Lower lobe of right lung (tissue), 2 donors: ENCODE results near the gene SOX8. TPM values are rescaled to one million over a fixed set of nuclear protein-coding genes. Genes with fewer than 3 reads are reported as not detected.

Experiments
- ATAC-seq, 2 donors: fragments of 200-7000 bp; cut with Tn5 transposase; one replicate each; pipeline ENCODE4 v1.9.1; 2020 to 2022; ENCODE audit warnings: mild to moderate bottlenecking in 2 of 2, moderate library complexity in 2 of 2
- DNase-seq: peaks from one replicate; pipeline ENCODE4 v3.0.0-alpha.2; 2020
- H3K27ac ChIP-seq: fragments of 200-600 bp; one replicate; pipeline ENCODE4 v1.8.0; 2022
- H3K27me3 ChIP-seq: fragments of 200-600 bp; one replicate; pipeline ENCODE4 v1.8.0; 2022; ENCODE audit warnings: low read depth
- H3K36me3 ChIP-seq: fragments of 200-600 bp; one replicate; pipeline ENCODE4 v1.8.0; 2022; ENCODE audit warnings: mild to moderate bottlenecking
- H3K4me1 ChIP-seq: fragments of 200-600 bp; one replicate; pipeline ENCODE4 v1.8.0; 2022
- H3K4me3 ChIP-seq: fragments of 200-600 bp; one replicate; pipeline ENCODE4 v1.8.0; 2022; ENCODE audit warnings: mild to moderate bottlenecking
- H3K9me3 ChIP-seq: fragments of 200-600 bp; one replicate; pipeline ENCODE4 v1.8.0; 2022
- intact Hi-C: fragments of 100-400 bp; cut with DNase I; formaldehyde crosslinking; loops from one replicate; pipeline ENCODE4 v1.11.0; 2022
- total RNA-seq: library from RNA; stranded (reverse); fragmentation: NEBNext Ultra II Directional; extraction: Animal tissue kit (Norgen Biotek cat#: 25700); gene quantifications from one replicate; pipeline ENCODE4 v1.2.1, GENCODE V29; 2021
- TF ChIP-seq, protein P1 (sequence below): fragments of 200-600 bp; IDR thresholded peaks from one replicate; pipeline ENCODE4 v1.8.0; 2022; ENCODE audit warnings: antibody characterized with exemption, mild to moderate bottlenecking
- donor health status: DM: no; HTN: yes; CAD: no; lungs with severe emphysema.

Gene SOX8
- total RNA-seq, 1 donor from 2014 or later = 0.15 TPM

DNA sequence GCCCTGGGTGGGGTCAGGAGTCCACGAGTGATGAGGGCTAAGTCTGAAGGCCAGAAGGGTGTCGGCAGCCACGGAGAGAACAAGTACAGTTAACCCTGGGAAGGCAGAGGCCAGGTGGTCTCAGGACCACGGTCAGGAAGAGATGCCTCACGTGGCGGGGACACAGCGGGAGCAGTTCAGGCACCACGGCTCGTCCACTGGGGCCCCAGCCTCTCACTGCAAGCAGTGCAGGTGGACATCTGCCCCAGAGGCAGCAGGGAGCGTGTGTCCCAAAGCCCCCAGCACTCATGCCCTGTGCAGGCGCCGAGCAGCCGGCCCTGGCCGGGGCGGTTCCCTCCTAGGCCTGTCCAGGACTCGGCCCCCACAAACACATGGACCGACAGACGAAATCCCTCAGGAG lies 15.5 kb upstream of the SOX8 start:
- peaks cover 4% of the 10 kb centered on the region for H3K36me3 ChIP-seq
- DNase-seq (peak; percentile 43), ATAC-seq (no peak)
- no peak overlapping the region for H3K4me3 ChIP-seq
- H3K4me1 ChIP-seq = peaks cover 24% of the 10 kb centered on the region
- TF ChIP-seq, protein P1, sequence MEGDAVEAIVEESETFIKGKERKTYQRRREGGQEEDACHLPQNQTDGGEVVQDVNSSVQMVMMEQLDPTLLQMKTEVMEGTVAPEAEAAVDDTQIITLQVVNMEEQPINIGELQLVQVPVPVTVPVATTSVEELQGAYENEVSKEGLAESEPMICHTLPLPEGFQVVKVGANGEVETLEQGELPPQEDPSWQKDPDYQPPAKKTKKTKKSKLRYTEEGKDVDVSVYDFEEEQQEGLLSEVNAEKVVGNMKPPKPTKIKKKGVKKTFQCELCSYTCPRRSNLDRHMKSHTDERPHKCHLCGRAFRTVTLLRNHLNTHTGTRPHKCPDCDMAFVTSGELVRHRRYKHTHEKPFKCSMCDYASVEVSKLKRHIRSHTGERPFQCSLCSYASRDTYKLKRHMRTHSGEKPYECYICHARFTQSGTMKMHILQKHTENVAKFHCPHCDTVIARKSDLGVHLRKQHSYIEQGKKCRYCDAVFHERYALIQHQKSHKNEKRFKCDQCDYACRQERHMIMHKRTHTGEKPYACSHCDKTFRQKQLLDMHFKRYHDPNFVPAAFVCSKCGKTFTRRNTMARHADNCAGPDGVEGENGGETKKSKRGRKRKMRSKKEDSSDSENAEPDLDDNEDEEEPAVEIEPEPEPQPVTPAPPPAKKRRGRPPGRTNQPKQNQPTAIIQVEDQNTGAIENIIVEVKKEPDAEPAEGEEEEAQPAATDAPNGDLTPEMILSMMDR = no peak
- H3K9me3 ChIP-seq = no peaks in the 10 kb centered on the region
- H3K27ac ChIP-seq = no peak overlapping the region
- intact Hi-C loops = no loop called here
- no peaks in the 10 kb centered on the region for H3K27me3 ChIP-seq

DNA sequence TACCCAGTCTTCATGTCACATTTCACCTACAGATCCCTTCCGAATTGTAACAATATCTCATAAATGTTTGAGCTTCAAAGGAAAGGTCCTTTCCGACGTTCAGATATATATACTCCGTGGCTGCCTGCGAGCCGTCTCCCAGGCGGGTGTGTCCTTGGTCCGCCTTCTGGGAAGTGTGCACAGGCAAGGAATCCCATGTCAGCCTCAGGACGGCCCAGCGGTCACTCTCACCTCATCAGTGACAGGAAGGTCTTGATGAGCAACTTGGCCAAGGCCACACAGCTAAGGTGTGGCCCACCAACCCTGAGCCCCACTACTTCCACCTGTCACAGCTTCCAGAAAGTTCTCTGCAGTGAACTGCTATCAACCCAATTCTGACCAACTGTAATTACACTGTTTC lies 15.1 kb upstream of the SOX8 start:
- Histone ChIP-seq H3K4me3 (no peak overlapping the region), H3K27ac (no peak overlapping the region), H3K9me3 (no peaks in the 10 kb centered on the region), H3K36me3 (peaks cover 4% of the 10 kb centered on the region), H3K4me1 (peaks cover 24% of the 10 kb centered on the region), H3K27me3 (no peaks in the 10 kb centered on the region)
- ATAC-seq (no peak), DNase-seq (no peak)
- intact Hi-C loops = no loop called here
- TF ChIP-seq, protein P1 = no peak

DNA sequence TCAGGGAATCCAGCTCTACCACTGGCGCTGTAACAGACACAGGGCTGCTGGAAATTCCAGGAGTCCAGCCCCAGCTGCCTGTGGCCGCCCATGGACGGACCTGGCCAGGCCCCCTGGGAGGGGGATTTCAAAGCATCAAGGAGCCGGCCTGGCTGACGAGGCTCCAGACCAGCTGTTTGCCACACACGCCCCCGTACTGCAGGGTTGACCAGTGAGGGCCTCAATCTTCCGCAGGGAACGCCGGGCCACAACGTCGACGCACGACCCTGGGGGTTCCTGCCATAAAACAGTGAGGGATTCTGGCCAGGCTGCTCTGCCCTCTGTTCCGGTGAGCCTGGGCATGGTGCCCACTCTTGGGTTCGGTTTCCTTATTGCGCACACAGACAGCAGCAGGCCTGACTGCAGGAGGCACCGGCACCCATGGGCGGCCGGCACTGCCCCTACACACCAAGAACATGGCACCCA lies 14.5 kb upstream of the SOX8 start:
- no peak for ATAC-seq
- TF ChIP-seq, protein P1 = no peak
- no peaks in the 10 kb centered on the region for H3K27me3 ChIP-seq
- H3K27ac ChIP-seq = no peak overlapping the region
- no peak overlapping the region for H3K4me3 ChIP-seq
- intact Hi-C loops = no loop called here
- peaks cover 24% of the 10 kb centered on the region for H3K4me1 ChIP-seq
- DNase-seq = peak; percentile 41
- H3K36me3 ChIP-seq = peaks cover 4% of the 10 kb centered on the region
- H3K9me3 ChIP-seq = no peaks in the 10 kb centered on the region

DNA sequence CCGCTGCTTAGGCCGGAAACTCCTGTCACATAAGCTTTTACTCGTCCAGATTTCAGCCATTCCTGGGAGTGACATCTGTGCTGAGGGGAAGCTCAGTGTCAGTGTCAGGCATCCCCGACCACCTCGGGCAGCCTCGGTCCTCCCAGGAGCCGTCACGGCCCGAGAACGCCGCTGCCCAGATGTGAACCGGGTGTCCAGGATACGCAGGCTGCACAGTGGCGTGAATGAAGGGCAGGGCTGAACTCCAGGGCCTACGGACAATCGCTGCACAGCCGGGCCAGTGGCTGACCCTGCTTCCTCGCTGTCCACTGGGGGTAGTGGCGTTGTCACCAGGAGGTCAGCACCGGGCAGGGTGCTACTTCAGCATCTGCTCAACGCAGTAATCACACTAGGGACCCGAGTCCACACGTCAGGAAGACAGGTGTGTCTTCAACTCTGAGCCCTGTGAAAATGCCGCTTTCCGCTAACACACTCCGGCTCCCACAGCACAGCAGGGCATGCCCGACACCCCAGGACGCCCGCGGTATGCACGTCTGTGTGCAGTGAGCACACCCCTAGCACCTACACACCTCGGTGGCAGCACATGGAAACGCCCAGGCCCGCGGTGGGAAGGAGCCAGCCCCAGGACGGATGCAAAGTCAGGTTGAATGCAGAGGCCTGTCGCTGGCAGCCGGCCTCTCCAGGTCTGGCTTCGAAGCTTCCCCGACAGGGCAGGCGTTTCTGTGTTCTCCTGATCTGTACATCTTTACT lies 13.8 kb upstream of the SOX8 start:
- peak; percentile 40 for DNase-seq
- intact Hi-C loops = no loop called here

DNA sequence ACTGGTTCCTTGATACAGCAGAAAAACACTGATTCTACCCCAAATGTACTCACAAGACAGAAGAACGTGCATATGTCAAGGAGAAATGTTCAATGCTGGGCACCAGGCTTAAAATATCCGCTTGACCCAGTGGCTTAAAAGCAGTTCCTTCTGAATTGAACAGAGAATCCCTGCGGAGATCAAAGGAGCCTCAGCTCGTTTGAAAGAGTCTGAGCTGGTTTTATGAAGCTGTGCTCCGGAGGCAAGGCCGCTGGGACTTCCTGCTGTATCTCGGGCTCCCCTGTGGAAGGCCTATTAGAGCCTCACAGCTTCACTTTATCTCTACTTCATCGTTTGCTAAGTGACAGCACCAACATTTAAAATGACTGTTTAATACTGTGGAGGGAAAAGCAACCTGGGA lies 12.9 kb upstream of the SOX8 start:
- H3K4me1 ChIP-seq = peaks cover 18% of the 10 kb centered on the region
- no peak for ATAC-seq
- H3K9me3 ChIP-seq = no peaks in the 10 kb centered on the region
- TF ChIP-seq, protein P1 = no peak
- H3K27me3 ChIP-seq = no peaks in the 10 kb centered on the region
- H3K36me3 ChIP-seq = peaks cover 4% of the 10 kb centered on the region
- intact Hi-C loops = no loop called here
- no peak for DNase-seq
- no peak overlapping the region for H3K27ac ChIP-seq
- no peak overlapping the region for H3K4me3 ChIP-seq

More for the DNA sequence above, 13.8 kb upstream of the SOX8 start:
- no peak overlapping the region for H3K27ac ChIP-seq
- no peaks in the 10 kb centered on the region for H3K27me3 ChIP-seq
- no peak overlapping the region for H3K4me3 ChIP-seq
- ATAC-seq = no peak
- H3K9me3 ChIP-seq = no peaks in the 10 kb centered on the region
- H3K4me1 ChIP-seq = peaks cover 24% of the 10 kb centered on the region
- TF ChIP-seq, protein P1 = no peak
- peaks cover 4% of the 10 kb centered on the region for H3K36me3 ChIP-seq
